ENCODE measurements around the gene CBARP. TPM values are rescaled to one million over a fixed set of nuclear protein-coding genes. Genes with fewer than 3 reads are reported as not detected.
A peak's percentile ranks its signal among the peaks of the same experiment; 100 is the strongest.

The CBARP gene
- 3.6 and 5.6 TPM in 2 replicates for total RNA-seq (2014; rRNA removed; shearing (Covaris generic))

DNA sequence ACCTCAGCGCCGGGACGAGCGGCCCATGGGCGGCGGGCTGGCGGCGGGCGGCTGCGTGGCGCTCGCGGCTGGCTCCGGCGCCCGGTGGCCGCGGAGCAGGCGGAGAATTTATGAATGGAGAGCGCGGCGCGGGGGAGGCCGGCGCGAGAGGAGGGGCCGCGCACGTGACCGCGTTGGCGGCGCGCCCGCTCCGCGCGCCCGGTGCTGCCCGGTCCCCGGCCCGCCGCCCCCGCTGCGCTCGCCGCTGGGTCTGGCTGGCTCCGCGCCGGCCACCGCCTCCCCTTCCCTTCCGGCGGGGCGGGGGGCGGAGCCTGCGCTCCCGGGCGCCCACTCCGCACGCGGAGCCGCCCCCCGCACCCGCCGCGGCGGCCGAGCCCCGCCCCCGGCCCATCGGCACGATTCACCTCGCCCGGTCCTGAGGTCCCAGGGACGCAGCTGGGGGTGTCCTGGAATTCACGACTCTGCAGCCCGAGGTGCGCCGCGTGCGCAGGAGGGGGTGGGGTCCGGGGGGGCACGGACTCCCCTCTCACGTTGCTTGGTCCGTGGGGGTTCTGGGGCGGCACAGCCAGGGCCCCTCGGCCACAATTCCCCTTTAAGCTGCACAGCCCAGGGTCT lies at the start of gene CBARP:
TSS of gene CBARP (minus strand) at position 252 of the 615 bp plus-strand sequence. CDS start 1,905 bp downstream, outside the sequence.
- no peak for DNase-seq (ENCODE audit: low spot score)
- in situ Hi-C loops (cut with HindIII; ENCODE audit: low sequenced_read_pairs) = no loop called here

DNA sequence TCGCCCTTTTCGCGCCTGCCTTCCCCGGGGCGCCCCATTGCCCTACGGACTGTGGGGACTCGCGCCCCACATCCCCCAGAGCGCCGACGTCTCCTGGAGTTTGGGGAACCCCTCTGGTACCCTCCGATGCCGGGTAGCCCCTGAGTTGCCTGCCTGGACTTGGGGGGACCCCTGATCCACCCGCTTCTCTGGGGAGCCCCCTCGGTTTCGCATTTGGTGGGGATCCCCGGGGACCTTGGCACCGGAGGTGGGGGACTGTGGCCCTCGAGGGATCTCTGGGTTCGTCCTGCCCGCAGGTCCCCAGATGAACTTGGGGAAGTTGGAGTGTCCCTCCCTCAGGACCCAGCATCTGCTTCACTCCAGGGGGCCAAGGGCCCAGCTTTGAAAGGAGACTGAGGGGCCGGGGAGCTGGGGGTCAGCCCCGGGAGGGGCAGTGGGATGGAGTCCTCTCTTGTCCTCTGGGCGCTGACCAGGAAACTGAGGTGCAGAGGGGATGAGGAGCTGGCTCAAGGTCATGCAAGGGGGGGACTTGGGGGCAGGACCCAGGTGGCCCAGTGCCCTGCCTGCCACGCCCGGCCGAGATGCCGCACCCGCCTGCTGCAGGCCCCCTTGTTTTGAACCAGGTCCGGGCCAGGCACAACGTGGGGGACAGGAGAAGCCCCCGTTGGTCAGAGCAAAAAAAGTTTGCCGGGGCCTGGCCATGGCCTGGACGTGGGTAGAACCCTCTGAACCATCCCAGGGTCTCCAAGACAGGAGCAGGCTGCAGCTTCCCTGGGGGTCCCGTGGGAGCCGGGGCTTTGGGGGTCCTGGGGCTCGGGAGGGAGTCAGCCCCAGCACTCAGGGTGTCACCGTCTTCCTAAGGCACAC lies 48.9 kb upstream of the CBARP start:
- in situ Hi-C loops (cut with HindIII; ENCODE audit: low sequenced_read_pairs) = loop anchor here (10.0 kb wide), 1 partner anchor 88 kb away; no protein-coding TSS in a partner anchor
- no peak for DNase-seq (ENCODE audit: low spot score)

DNA sequence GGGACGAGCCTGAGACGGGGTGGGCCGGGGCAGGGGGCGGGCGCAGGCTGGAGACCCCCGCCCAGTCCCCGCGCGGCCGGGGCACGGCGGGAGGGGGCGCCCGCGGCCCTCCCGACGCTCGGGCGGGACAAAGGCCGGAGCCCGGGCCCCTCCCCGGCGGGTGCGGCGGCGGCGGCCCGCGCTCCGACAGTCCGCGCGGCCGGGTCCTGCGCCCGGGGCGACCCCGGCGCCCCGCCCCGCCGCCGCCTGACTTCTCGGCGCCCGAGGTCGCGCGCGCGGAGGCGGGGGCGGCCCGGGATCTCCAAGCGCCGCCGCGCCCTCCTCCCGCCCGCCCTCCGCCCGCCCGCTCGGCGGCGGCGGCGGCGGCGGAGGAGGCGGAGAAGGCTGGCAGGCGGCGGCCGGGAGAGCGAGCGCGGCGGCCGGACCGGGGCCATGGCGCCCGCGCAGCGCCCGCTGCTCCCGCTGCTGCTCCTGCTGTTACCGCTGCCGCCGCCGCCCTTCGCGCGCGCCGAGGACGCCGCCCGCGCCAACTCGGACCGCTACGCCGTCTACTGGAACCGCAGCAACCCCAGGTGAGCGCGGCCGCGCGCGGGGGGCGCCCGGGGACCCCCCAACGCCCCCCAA lies 48.0 kb upstream of the CBARP start, which contains the start of gene EFNA2:
TSS of gene EFNA2 (plus strand) at position 137 of the 624 bp plus-strand sequence. CDS start at position 433, 296 bp downstream.
- no peak for DNase-seq (ENCODE audit: low spot score)

DNA sequence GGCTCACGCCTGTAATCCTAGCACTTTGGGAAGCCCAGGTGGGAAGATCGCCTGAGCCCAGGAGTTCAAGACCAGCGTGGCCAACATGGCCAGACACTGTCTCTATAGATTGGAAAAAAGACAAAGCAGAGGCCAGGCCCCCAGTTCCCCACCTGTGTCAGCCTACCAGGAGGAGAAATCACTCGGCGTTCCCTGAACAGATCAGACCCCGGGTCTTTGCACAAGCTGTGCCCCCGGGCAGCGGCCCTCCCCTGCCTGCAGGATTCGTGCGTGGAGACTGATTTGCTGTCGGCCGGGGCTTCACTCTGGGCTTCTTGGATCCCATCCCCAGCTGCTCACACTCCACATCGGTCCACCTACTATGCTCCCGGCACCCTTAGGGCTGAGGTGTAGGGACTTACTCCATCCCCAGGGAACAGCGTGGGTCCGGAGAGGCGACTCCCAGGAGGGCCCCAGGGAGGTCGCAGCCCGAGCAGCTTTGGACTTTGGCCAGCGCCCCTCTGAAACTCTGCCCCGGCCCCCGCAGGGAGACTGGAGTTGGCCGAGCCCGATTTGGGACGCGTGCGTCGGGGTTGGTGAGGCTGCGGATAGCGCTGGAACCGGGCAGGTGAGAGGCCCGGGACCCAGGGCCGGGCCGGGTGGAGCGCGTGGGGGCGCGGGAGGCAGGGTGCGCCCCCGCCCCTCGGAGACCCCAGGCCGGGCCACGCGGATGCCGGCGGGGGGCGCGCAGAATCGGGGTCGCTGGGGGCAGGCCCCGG lies 47.4 kb upstream of the CBARP start:
- in situ Hi-C loops (cut with HindIII; ENCODE audit: low sequenced_read_pairs) = loop anchor here (10.0 kb wide), 1 partner anchor 90 kb away; no protein-coding TSS in a partner anchor

More for the DNA sequence above, 48.0 kb upstream of the CBARP start, which contains the start of gene EFNA2:
- in situ Hi-C loops (cut with HindIII; ENCODE audit: low sequenced_read_pairs) = loop anchor here (10.0 kb wide), 1 partner anchor 89 kb away; no protein-coding TSS in a partner anchor

GRCh38 chr19:1284293-1284978 lies 46.6 kb upstream of the CBARP start:
- DNase-seq (ENCODE audit: low spot score) = no peak
- in situ Hi-C loops (cut with HindIII; ENCODE audit: low sequenced_read_pairs) = loop anchor here (10.0 kb wide), 1 partner anchor 90 kb away; no protein-coding TSS in a partner anchor

More for the DNA sequence above, 47.4 kb upstream of the CBARP start:
- DNase-seq (ENCODE audit: low spot score) = no peak

- in situ Hi-C loops (cut with HindIII; ENCODE audit: low sequenced_read_pairs) = loop anchor here (10.0 kb wide), 1 partner anchor 91 kb away; no protein-coding TSS in a partner anchor
- DNase-seq (ENCODE audit: low spot score) = no peak
Observed at GRCh38 chr19:1283917-1284292, 46.1 kb upstream of the CBARP start.

DNA sequence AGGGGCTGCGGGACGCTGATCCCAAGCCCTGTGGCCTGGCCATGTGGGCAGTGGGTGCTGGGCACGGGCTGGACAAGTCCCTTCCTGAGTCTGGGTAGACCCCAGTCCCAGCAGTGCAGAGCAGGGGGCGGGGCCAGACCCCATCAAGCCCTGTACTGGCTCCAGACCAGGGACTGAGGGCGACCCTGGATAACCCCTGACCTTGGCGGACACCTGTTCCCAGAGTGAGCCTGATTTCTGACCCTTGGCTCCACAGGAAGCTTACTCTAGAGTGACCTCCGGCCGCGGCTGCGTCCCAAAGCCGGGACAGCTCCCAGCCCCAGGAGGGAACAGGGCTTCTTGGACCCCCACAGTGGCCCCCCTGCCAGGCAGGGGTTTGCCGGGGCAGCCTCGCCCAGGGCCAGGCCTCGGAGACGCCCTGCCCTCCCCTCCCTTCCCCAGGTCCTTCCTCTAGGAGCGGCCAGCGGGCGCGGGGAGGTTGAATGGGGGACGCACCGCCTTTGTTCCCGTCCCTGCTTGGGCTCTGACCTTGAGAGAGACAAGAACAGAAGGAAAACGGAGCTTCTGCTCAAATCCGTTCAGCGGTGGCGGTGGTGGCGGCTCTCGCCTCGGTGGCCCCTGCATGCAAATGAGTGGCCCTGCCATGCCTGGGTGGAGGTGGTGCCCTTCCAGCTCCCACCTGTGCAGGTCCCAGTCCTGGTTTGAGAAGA lies 45.6 kb upstream of the CBARP start:
- in situ Hi-C loops (cut with HindIII; ENCODE audit: low sequenced_read_pairs) = loop anchor here (10.0 kb wide), 1 partner anchor 91 kb away; no protein-coding TSS in a partner anchor
- no peak for DNase-seq (ENCODE audit: low spot score)

GRCh38 chr19:1282588-1283206 lies 44.9 kb upstream of the CBARP start:
- no peak for DNase-seq (ENCODE audit: low spot score)
- in situ Hi-C loops (cut with HindIII; ENCODE audit: low sequenced_read_pairs) = loop anchor here (10.0 kb wide), 1 partner anchor 92 kb away; no protein-coding TSS in a partner anchor

- in situ Hi-C loops (cut with HindIII; ENCODE audit: low sequenced_read_pairs) = loop anchor here (10.0 kb wide), 1 partner anchor 93 kb away; no protein-coding TSS in a partner anchor
- no peak for DNase-seq (ENCODE audit: low spot score)
Observed at GRCh38 chr19:1281569-1282287, 43.9 kb upstream of the CBARP start.

DNA sequence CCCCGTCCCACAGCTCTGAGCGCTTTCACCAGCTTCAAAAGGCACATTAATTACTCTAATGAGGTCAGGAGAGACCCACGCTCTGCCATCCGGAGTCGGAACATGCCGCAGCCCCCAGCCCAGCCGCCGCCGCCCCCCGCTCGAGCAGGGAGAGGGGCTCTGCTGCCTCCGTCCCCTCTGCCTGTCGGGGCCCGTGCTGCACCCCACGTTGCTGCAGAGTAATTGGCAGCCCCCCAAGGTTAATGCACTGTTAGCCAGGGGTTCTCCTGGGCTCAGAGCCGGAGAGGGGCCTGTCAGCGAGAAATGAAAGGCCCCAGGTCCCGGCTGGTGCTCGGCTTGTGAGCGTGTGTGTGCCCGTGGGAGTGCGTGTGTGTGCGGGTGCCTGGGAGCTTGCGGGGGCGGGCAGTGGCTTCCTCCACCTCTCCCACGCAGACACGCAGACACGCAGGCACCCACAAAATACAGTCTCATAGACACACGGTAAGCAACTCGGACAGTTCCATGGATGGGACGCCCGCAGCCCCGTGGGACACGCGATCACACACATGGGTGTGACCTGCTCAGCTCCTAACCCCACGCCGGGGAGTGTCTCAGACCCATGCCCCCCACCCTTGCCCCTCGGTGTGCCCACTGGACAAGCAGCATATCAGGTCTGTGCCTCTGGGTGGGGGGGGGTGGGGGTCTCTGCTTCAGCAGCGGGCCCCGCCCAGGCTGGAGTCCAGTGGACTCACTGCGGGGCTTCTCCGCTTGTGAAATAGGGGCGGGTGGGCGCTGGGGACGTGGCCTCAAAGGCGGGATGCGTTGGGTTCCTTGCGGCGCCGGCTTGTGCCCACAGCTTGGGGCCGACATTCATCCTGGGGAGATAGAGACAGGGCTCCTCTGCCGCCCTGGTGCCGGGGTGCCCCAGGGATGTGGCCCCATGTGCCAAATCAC lies 43.1 kb upstream of the CBARP start:
- in situ Hi-C loops (cut with HindIII; ENCODE audit: low sequenced_read_pairs) = loop anchor here (10.0 kb wide), 1 partner anchor 94 kb away; no protein-coding TSS in a partner anchor

GRCh38 chr19:1279782-1280341 lies 42.1 kb upstream of the CBARP start:
- in situ Hi-C loops (cut with HindIII; ENCODE audit: low sequenced_read_pairs) = loop anchor here (10.0 kb wide), 1 partner anchor 95 kb away; no protein-coding TSS in a partner anchor
- peak; percentile 88 for DNase-seq (ENCODE audit: low spot score)

More for the DNA sequence above, 43.1 kb upstream of the CBARP start:
- no peak for DNase-seq (ENCODE audit: low spot score)

GRCh38 chr19:1278713-1279660 lies 41.2 kb upstream of the CBARP start:
- no peak for DNase-seq (ENCODE audit: low spot score)
- in situ Hi-C loops (cut with HindIII; ENCODE audit: low sequenced_read_pairs) = no loop called here

DNA sequence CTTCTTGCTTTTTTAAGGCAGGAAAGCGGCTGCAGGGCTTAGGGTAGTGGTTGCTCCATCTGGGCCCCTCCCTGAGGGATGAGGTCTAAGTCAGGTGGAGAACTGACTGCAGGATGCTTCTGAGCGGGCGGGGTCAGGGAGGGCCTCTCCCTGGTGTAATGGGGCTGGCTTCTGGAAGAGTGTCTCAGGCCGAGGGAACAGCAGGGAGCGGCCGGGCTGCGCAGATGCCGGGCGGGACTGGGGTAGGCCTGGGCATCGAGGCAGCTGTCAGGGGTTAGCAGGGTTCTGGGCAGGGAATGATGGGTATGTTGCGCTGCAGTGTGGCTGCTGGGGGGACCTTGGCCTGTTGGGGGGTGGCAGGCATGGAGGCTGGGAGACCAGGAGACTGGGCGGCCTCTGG lies 40.3 kb upstream of the CBARP start:
- in situ Hi-C loops (cut with HindIII; ENCODE audit: low sequenced_read_pairs) = no loop called here
- no peak for DNase-seq (ENCODE audit: low spot score)

DNA sequence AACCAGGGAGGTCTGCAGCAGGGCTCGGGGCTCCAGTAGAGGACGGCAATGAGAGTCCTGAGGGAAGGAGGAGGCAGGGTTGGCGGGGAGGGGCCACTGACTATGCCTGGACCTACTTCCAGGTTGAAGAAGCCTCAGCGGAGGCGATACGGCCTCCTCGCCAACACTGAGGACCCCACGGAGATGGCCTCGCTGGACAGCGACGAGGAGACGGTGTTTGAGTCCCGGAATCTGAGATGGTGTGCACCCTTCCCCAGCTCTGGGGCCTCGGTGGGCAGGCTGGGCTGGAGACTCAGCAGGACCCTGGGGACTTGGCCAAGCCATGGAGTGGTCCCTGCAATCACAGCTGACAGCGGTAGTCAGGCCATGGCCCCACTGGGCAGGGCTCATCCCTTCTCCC lies 39.3 kb upstream of the CBARP start:
- no peak for DNase-seq (ENCODE audit: low spot score)
- in situ Hi-C loops (cut with HindIII; ENCODE audit: low sequenced_read_pairs) = no loop called here

Measured in G401 (cell line).